NCI-H2081 treated with DMSO at 0.1 percent for 48 hours (cell line): Measurements from ENCODE around the gene SLC12A7.

Experiments used
- DNase-seq: peaks from one replicate; lab custom pipeline; 2025; lab: John Stamatoyannopoulos, UW

The SLC12A7 gene

GRCh38 chr5:1077491-1078020 lies 34.3 kb downstream of the SLC12A7 start:
- no peak for DNase-seq

DNA sequence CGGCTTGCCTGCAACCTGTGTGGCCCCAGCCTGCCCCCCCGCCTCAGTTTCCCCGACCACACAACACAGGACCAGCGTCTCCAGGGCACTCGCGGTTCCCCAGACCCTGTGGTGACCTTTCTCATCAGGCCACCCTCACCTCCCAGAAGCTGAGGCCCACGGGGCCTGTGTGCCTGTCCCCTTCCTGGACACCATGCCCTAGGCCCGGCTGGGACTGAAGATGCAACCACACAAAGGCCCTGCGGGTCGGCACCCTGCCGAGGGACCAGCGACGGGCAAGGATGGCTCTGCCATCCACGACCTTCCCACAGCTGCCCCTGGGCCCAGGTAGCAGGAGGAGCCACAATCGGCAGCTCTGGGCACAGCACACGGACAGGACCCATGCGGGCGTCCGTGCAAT lies 34.8 kb downstream of the SLC12A7 start:
- no peak for DNase-seq

DNA sequence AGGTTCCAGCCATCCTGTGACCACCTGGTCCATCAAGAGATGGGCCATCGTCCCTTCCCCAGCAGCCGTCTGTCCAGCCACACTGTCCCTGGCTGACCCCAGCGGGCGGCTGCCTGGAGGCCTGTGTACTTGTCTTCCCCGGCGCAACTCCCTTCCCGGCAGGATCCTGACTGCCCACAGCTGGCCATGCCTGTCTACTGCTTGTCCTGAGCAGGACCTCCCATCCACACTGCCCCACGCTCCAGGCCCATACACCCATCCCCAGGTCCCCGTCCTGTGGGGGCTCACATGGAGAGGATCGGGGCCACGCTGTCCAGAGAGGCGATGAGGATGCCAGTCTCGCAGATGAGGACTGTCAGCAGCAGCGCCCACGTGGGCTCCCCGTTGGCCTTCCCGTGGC lies 35.5 kb downstream of the SLC12A7 start:
- no peak for DNase-seq

GRCh38 chr5:1075931-1076330 lies 35.9 kb downstream of the SLC12A7 start:
- DNase-seq, result no peak

- DNase-seq, result no peak
Observed at GRCh38 chr5:1075555-1075881, 36.3 kb downstream of the SLC12A7 start.

DNA sequence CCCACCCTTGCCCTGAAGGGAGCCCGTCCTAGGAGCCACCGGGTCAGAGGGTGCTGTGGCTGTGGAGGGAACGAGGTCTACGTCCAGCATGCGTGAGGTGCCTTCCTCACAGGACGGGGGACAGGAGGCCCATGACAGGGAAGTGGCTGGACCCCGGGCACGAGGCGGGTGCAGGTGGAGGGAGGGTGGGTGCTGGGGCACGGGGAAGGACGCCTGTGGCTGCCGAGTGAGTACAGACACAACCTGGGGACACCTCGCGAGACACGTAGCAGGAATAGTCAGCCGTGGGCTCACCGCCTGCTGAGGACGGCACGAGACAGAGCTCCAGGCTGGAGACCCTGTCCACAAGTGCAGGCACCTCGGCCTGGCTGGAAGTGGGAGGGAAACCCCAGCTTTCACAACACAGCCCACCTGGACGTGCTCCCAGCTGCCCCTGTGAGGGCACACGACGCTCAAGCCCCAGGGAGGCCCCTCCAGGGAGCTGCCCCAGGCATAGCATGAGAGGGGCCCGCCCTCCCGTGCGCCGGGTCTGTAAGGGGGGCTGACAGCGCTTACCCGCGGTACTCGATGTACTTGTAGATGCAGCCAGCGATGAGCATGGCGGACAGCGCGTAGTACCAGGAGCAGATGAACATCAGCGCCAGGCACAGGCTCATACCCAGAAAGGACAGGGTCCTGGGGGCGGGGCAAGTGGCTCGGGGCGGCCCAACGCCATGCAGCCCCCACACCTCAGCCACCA lies 36.9 kb downstream of the SLC12A7 start:
- no peak for DNase-seq

GRCh38 chr5:1074226-1074625 lies 37.6 kb downstream of the SLC12A7 start:
- no peak for DNase-seq

DNA sequence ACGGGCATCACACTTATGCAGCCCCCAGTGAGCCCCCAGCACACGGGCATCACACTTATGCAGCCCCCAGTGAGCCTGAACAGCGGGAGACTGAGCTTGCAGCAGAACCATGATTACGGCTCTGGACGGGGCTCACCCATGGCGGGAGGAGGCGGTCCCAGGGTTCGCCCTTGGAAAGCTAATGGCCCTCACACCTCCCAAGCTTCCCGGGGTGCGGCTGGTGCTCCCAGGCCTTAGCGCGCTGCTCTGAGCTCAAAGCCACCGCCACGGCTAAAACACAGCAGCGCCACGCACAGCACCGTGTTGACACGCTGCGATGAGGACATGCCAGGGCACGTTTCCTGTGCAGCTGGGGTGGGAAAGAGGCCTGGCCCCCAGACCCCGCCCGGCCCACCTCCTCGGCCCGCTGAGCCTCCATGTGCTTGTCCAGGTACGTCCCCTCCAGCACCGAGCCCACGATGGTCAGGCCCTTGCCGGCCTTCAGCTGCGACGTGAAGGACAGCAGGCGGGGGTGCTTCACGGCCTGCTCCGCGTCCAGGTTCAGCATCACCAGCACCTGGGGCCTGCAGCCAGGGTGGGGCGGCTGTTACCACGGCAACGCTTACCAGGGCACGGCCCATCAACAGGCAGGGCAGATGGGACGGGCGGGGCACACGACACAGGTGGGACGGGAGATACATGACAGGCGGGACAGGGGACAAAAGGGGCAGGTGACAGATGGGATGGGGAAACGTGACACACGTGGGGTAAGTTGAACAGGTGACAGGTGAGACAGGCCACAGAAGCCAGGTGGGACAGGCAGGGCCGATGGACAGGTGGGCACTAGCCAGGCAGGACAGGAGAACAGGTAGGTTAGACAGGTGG lies 38.4 kb downstream of the SLC12A7 start:
- no peak for DNase-seq

DNA sequence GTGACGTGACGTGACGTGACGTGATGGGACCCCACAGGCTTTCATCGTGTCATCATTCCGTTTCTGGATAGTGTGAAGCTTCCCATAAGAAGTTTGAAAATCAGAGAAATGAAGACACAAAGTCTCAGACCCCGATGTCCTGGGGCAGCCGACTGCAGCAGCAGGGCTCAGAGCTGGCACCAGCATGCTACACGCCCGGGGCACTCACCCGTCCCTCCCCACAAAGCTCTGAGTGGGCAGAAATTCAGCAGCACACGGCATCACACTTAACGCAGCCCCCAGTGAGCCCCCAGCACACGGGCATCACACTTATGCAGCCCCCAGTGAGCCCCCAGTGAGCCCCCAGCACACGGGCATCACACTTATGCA lies 42.2 kb downstream of the SLC12A7 start:
- DNase-seq, result no peak

- no peak for DNase-seq
Observed at GRCh38 chr5:1068895-1069719, 42.8 kb downstream of the SLC12A7 start.

- DNase-seq, result no peak
Observed at GRCh38 chr5:1068204-1068894, 43.5 kb downstream of the SLC12A7 start.

DNA sequence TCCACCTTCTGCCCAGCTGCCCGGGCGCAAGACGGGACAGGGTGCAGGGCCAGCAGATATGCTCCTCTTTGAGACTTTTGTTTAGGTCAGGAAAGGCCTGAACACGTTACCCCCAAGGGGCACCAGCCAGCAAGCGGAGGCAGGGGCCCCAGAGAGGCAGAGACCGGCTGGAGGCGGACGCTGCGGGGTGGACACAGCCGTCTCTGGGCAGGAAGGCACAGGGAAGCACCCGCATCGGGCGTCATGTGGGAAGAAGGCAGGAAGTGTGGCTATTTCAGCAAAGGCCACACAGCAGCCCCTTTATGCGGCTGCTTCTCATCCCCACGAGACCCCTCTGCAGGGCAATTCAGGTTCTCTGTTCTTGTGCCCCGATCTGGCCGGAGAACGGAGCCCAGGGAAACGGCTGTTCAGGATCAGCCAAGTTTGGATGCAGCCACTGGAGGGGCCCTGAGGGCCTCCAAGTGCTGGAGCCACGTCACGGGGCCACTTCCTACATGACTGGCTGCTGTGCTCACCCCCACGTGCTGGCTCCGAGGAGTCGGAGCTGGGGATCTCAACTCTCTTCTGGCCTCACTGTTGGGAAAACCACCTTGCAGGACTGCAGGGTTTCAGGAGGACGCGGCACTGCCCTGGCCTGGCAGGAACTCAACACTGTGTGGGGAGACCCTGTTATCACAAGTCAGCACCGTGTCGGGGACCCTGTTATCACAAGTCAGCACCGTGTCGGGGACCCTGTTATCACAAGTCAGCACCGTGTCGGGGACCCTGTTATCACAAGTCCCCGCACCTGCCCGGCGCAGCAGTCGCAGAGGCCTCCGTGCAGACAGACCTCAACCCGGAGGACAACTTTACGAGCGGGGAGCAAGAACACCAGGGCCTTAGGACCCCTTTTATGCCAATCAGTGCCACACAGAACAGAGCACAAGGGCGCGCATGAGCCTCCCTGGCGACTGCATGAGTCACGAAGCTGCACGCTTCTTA lies 44.4 kb downstream of the SLC12A7 start:
- DNase-seq, result no peak

GRCh38 chr5:1066676-1067075 lies 45.2 kb downstream of the SLC12A7 start:
- DNase-seq, result no peak

DNA sequence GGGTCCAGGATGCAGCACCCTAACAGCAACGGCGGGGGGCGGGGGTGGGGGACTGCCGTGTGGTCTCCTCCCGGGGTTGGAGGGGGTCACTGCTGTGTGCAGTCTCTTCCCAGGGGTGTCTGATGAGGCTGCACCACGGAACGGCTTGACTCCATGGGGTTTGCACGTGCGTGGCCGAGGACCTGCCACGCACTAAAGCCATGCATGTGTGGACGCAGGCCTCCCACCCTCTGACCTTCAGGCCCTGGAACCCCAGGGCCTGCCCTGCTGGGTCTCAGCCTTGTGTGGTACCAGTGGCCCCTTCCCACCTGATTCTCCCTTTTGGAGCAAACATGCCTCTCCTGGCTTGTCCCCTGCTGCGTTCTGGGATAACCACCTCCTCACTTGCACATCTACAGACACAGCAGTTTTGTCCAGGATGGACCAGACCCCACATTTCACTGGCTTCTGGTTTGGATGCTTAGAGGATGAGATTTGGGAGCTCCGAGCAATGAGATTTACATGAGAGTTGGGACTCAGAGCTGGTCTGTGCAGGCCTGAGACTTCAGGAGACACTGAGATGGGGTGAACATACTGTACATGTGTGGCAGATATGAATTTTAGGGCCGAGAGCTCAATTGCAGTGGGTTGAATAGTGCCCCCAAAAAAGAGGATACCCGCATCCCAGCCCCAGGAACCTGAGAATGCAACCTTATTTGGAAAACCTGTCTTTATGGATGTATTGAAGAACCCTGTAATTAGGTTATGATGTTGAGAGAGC lies 45.8 kb downstream of the SLC12A7 start:
- no peak for DNase-seq

GRCh38 chr5:1065143-1065750 lies 46.6 kb downstream of the SLC12A7 start:
- no peak for DNase-seq

- DNase-seq, result no peak
Observed at GRCh38 chr5:1064383-1065142, 47.3 kb downstream of the SLC12A7 start.

GRCh38 chr5:1063661-1064382 lies 48.0 kb downstream of the SLC12A7 start:
- no peak for DNase-seq
